Tibial nerve (tissue), 4 donors: Measurements from ENCODE around the gene LAMB1.

ENCODE experiments used
- EP300 ChIP-seq, 2 donors: sonication (generic); formaldehyde crosslinking; IDR thresholded peaks; one replicate each; pipeline ENCODE4 v1.6.1; 2017; ENCODE audit warnings: antibody characterized with exemption in 2 of 2, mild to moderate bottlenecking in 1 of 2
- POLR2A ChIP-seq, 2 donors: fragments of 450-650 bp; IDR thresholded peaks; one replicate each; pipeline ENCODE4 v1.6.1; 2017; ENCODE audit warnings: antibody characterized with exemption in 2 of 2, mild to moderate bottlenecking in 2 of 2, moderate library complexity in 2 of 2
- TF ChIP-seq, protein P1 (sequence below), 5 experiments: fragments of 200-600 bp in 3 of 5; fragments of 450-650 bp in 2 of 5; sonication (generic) in 3 of 5; IDR thresholded peaks; one replicate each; pipeline ENCODE4 v1.5.1; 2016 to 2019; ENCODE audit warnings: antibody characterized with exemption in 5 of 5, mild to moderate bottlenecking in 3 of 5, moderate library complexity in 2 of 5

DNA sequence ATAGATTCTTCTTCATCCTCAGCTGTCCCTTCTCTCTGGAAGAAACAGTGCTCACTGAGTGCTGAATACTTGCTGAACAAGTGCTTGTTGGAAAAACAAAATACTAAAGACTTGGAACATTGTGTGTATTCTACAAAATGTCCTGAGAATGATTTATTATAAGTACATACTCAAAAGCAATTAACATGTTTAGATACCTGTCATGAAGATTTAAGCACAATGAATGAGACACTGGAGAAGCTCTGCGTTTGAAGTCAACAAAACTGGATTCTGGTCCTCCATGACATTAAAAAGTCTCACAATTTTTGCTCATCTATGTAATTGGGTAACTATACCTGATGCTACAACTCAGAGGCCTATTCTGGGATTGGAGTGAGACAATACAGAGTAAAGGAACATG is 34.8 kb upstream of the LAMB1 start:
- TF ChIP-seq POLR2A (IDR thresholded peaks at IDR 0.05) (no peak), EP300 (IDR thresholded peaks at IDR 0.05) (no peak)
- TF ChIP-seq, protein P1, sequence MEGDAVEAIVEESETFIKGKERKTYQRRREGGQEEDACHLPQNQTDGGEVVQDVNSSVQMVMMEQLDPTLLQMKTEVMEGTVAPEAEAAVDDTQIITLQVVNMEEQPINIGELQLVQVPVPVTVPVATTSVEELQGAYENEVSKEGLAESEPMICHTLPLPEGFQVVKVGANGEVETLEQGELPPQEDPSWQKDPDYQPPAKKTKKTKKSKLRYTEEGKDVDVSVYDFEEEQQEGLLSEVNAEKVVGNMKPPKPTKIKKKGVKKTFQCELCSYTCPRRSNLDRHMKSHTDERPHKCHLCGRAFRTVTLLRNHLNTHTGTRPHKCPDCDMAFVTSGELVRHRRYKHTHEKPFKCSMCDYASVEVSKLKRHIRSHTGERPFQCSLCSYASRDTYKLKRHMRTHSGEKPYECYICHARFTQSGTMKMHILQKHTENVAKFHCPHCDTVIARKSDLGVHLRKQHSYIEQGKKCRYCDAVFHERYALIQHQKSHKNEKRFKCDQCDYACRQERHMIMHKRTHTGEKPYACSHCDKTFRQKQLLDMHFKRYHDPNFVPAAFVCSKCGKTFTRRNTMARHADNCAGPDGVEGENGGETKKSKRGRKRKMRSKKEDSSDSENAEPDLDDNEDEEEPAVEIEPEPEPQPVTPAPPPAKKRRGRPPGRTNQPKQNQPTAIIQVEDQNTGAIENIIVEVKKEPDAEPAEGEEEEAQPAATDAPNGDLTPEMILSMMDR (IDR thresholded peaks at IDR 0.05) = no peak
